Muscle layer of colon (tissue), 2 donors: Measurements from ENCODE around the gene GLIPR2.
A peak's percentile ranks its signal among the peaks of the same experiment; 100 is the strongest.

Experiments
- H3K27ac ChIP-seq: one replicate; pipeline ENCODE4 v1.7.0; 2013; ENCODE audit warnings: low read depth, mild to moderate bottlenecking, low read length, moderate library complexity
- H3K27me3 ChIP-seq, 2 donors: one replicate each; pipeline ENCODE4 v1.7.0; 2013; ENCODE audit warnings: low read length in 2 of 2, mild to moderate bottlenecking in 2 of 2; ENCODE audit not compliant: insufficient read depth in 2 of 2, control insufficient read depth in 1 of 2
- H3K36me3 ChIP-seq: one replicate; pipeline ENCODE4 v1.7.0; 2013; ENCODE audit warnings: mild to moderate bottlenecking, low read length; ENCODE audit not compliant: insufficient read depth
- H3K4me1 ChIP-seq: one replicate; pipeline ENCODE4 v1.7.0; 2013; ENCODE audit warnings: mild to moderate bottlenecking, low read length; ENCODE audit not compliant: insufficient read depth
- H3K4me3 ChIP-seq, 2 donors: one replicate each; pipeline ENCODE4 v1.7.0; 2013; ENCODE audit warnings: low read length in 2 of 2, low read depth in 1 of 2, mild to moderate bottlenecking in 1 of 2, moderate library complexity in 1 of 2
- H3K9ac ChIP-seq: one replicate; pipeline ENCODE4 v1.7.0; 2013; ENCODE audit warnings: low read length
- H3K9me3 ChIP-seq: one replicate; pipeline ENCODE4 v1.7.0; 2013; ENCODE audit warnings: mild to moderate bottlenecking, low read length
- donor health status: abdominal sarcoma.
- donor health status: Adenocarcinoma of cecum.

GLIPR2 gene

DNA sequence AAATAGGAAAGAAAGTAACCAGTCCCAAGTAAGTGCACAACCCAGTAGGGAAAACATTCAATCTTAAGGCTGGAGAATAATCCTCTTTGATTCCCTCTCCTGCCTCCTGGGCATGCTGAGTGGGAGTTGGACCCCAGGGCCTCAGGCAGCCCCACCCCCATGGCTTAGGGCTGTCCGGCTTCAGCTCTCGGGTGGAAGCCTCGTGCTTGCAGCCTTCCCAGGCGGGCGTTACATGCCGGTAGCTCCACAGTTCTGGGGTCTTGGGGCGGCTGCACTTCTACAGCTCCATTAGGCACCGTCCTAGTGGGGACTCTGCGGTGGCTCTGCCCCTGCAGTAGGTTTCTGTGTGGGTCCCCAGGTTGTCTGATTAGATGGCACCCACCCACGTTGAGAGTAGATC lies 10.1 kb downstream of the GLIPR2 start:
- Histone ChIP-seq H3K27ac (peak overlapping the region; percentile 87), H3K4me1 (peaks cover 85% of the 10 kb centered on the region), H3K36me3 (peaks cover 23% of the 10 kb centered on the region), H3K4me3 (no peak overlapping the region), H3K9me3 (no peaks in the 10 kb centered on the region), H3K27me3 (no peaks in the 10 kb centered on the region), H3K9ac (no peak overlapping the region)

DNA sequence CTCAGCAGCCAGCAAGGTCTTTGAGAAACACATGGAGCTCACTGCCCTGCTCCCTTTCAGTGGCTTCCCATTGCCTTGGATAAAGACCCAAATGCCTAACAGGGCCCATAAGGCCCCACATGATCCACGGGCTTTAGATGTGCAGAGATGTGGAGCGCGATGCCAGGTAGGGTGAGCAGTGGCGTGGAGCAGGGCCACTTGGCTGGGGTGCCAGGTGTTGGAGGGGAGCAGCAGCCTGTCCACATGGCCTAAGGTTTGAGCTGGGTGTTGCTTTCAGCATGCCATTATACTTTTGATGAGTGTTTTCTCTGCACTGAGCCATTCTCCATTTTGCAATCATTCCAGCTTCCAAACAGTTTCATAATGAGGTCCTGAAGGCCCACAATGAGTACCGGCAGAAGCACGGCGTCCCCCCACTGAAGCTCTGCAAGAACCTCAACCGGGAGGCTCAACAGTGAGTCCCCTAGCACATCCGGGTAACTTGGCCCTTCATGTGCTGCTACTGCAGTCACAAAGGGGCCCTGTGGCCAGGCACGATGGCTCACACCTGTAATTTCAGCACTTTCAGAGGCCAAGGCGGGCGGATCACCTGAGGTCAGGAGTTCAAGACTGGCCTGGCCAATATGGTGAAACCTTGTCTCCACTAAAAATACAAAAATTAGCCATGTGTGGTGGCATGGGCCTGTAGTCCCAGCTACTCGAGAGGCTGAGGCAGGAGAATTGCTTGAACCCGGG lies 11.1 kb downstream of the GLIPR2 start:
- Histone ChIP-seq H3K36me3 (peaks cover 29% of the 10 kb centered on the region), H3K27me3 (no peaks in the 10 kb centered on the region), H3K9me3 (no peaks in the 10 kb centered on the region), H3K4me1 (peaks cover 75% of the 10 kb centered on the region), H3K4me3 (no peak overlapping the region), H3K27ac (peak overlapping the region; percentile 87), H3K9ac (no peak overlapping the region)

DNA sequence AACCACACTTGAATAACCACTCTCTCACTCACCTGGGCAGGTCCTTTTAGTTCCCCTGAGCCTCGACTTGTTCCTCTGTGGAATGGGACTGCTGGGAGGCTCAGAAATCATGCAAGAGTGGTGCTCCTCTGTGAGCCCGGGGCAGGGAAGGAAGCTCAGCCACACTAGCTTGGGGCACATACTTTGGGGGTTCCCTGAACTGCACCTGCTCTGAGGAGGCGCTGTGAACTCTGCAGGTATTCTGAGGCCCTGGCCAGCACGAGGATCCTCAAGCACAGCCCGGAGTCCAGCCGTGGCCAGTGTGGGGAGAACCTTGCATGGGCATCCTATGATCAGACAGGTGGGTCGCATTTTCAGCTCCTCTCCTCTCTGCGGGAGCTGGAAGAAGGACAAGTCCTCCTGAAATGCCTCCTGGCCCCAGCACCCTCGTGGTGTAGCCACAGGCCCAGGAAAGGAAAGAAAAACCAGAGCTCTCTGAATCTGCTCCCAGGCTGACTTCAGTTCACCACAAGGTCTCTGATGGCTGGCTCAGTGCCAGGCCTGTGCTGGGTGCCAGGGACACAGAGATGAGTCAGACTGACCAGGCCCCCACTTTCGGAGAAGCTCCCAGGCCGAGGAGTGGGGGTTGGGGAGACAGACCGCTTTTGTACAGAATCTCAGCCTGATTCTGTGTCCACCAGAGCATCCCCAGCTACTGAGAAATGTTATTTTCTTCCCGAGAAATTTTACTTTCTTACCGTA lies 11.9 kb downstream of the GLIPR2 start:
- H3K4me3 ChIP-seq, result peak overlapping the region in 1 of 2 donors; percentile 47

DNA sequence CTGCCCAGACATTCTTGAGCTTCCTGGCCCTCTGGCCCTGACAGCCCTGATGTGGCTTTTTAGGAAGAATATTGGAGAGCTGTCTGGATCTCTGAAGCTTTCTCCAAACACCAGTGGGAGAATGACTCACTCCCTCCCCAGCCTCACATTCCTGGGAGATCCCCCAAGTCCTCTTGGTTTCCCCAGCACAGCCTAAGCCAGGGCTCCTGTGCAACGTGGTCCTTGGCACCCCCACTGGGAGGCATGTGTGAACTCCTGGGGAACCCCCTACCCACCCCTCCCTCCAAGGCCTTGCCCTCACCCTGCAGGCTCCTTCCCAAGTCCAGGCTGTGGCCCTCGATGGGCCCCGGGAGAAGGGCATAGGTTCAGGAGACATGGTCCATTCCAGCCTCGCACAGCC lies 12.7 kb downstream of the GLIPR2 start:
- peaks cover 66% of the 10 kb centered on the region for H3K4me1 ChIP-seq

More for the DNA sequence above, 11.9 kb downstream of the GLIPR2 start:
- Histone ChIP-seq H3K4me1 (peaks cover 72% of the 10 kb centered on the region), H3K27me3 (no peaks in the 10 kb centered on the region), H3K27ac (peak overlapping the region; percentile 87), H3K9me3 (no peaks in the 10 kb centered on the region), H3K36me3 (peaks cover 34% of the 10 kb centered on the region), H3K9ac (peak overlapping the region; percentile 44)

DNA sequence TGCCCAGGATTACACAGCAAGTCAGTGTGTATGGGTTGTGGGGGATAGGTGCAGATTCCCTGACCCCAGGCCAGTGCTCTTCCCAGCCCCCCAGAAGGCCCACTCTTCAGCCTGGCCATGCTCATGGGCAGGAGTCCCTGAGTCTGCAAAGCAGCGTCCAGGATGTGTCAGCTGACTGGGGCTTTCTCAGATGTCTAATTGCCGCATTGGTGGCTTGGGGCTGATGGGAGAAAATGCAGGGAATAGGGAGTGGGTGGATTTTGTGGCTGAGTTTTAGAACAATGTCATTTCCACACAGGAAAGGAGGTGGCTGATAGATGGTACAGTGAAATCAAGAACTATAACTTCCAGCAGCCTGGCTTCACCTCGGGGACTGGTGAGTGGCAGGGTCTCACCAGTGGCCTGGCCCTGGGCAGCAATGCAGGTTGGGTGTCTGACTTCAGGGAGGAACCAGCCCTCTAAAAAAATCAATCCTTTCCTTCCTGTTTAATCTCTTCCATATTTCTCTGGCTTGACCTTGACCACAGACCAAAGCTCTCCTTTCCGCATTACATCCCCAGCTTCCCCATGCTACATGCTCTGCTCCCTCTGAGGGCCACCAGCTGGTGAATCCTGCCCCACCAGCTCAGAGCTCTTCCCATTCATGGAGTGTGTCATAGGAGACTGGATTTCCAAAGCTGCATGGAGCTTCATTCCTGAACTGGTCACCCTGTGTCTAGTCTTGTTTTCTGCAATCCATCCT lies 14.2 kb downstream of the GLIPR2 start:
- Histone ChIP-seq H3K9me3 (no peaks in the 10 kb centered on the region), H3K4me3 (no peak overlapping the region), H3K27ac (peak overlapping the region; percentile 52), H3K36me3 (peaks cover 29% of the 10 kb centered on the region), H3K4me1 (peaks cover 65% of the 10 kb centered on the region), H3K27me3 (no peaks in the 10 kb centered on the region), H3K9ac (no peak overlapping the region)

More for the DNA sequence above, 12.7 kb downstream of the GLIPR2 start:
- Histone ChIP-seq H3K27me3 (no peaks in the 10 kb centered on the region), H3K4me3 (no peak overlapping the region), H3K9me3 (no peaks in the 10 kb centered on the region), H3K36me3 (peaks cover 35% of the 10 kb centered on the region), H3K27ac (peak overlapping the region; percentile 87), H3K9ac (peak overlapping the region; percentile 23)

DNA sequence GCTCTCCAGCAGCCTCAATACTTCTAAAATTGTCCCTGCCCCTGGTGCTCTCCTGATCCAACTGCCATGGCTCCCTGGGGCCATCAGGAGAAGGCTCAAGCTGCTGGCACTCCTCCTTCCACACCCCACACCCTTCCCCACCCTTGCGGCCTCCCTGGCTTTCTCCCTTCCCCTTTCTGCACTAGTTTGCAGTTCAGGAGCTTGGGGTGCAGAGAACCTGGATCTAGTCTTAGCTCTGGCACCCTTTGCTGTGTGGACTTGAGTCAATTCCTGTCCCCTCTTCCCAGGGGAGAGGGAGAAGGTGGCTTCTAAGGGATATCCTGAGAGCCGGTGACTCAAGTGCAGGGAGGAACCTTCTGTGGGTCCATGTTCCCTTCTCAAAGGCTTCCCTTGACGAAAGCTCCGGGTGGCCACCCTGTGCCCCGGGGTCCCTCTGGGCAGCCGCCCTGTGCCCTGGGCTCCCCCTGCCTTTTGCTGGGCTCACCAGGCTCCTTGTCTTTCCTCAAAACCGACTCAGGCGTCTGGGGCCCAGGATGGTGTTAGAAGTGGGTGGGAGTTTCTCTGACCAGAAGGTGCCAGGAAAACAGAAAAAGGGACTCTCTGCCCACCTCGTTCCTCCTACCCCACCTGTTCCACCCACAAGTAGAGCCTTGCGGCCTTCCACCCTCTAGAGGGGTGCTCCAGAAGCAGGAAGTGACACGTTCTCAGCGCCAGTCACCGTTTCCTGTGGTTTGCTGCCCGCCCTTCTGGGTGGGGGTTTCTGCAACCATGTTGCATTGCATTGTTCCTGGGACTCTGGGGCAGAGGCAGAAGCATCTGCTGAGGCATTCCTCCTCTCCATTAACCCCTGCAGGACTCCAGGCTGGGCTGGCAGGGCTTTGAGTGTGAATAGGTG lies 15.0 kb downstream of the GLIPR2 start:
- H3K4me3 ChIP-seq, result no peak overlapping the region
- H3K27me3 ChIP-seq, result no peaks in the 10 kb centered on the region
- no peaks in the 10 kb centered on the region for H3K9me3 ChIP-seq
- H3K27ac ChIP-seq, result peak overlapping the region; percentile 7
- peaks cover 65% of the 10 kb centered on the region for H3K4me1 ChIP-seq
- H3K36me3 ChIP-seq, result peaks cover 29% of the 10 kb centered on the region
- no peak overlapping the region for H3K9ac ChIP-seq

DNA sequence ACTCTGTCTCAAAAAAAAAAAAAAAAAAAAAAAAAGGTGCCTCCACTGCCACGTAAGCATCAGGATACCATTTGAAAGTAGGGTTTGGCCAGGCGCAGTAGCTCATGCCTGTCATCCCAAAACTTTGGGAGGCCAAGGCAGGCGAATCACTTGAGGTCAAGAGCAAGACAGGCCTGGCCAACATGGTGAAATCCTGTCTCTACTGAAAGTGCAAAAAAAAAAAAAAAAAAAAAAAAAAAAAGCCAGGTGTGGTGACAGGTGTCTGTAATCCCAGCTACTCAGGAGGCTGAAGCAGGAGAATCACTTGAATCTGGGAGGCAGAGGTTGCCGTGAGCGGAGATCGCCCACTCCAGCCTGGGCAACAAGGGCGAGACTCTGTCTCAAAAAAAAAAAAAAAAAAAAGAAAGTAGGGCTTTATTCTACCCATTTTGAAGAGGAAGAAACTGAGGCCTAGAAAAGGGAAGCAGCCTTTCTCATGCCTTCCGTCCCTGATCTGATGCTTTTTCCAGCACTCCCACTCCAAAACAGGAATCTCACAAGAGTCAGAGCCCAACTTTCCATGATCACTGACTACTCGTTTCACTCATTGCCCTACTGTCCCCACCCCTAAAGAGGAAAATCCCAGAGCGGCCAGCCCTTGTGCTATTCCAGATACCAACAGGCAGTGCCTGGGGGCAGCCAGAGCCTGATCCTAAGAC lies 16.4 kb downstream of the GLIPR2 start:
- H3K4me3 ChIP-seq, result no peak overlapping the region
- H3K36me3 ChIP-seq, result peaks cover 29% of the 10 kb centered on the region
- no peak overlapping the region for H3K9ac ChIP-seq
- H3K27ac ChIP-seq, result no peak overlapping the region
- H3K9me3 ChIP-seq, result no peaks in the 10 kb centered on the region
- no peaks in the 10 kb centered on the region for H3K27me3 ChIP-seq
- H3K4me1 ChIP-seq, result peaks cover 55% of the 10 kb centered on the region

DNA sequence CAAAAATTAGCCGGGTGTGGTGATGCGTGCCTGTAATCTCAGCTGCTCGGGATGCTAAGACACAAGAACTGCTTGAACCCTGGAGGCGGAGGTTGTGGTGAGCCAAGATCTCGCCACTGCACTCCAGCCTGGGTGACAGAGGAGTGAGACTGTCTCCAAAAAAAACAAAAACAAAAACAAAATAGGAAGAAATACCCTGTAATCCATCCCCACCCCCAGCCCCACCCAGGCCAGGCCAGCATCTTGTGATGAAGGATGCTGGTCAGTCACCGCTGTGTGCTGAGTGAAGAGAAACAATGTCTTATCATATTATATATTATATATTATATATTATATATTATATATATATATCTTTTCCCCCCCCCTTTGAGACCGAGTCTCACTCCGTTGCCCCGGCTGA lies 17.2 kb downstream of the GLIPR2 start:
- Histone ChIP-seq H3K27me3 (no peaks in the 10 kb centered on the region), H3K4me1 (peaks cover 55% of the 10 kb centered on the region), H3K4me3 (no peak overlapping the region), H3K9me3 (no peaks in the 10 kb centered on the region), H3K36me3 (peaks cover 29% of the 10 kb centered on the region), H3K27ac (peak overlapping the region; percentile 97), H3K9ac (no peak overlapping the region)

DNA sequence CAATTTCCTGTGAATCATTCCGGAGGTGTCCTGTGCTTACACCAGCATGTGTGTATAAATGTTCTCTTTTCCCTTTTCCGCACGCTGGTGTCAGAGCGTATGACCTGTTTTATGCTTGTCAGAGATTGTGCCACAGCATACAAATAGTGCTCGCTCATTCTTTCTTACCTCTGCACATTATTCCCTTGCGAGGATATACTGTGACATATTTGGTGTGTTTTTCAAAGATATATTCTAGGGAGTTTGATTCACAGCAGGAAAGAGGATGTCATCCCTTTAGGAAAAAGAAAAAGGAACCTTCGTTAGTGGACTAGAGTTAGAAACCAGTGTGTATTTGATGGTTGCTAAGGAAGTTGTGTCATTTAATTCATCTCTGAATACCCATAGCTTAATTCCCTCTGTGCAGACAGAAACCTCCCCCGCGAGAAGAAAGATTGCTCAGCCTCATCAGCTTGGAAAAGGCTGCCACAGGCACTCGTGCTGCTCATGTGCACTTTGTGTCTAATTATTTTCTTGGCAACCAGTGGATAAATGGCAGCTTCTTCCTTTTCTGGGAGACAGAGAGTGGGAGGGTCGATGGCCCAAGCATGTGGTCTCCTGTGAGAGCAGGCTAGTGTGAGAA lies 17.9 kb downstream of the GLIPR2 start:
- H3K9ac ChIP-seq, result peak overlapping the region; percentile 6
- peaks cover 55% of the 10 kb centered on the region for H3K4me1 ChIP-seq
- H3K4me3 ChIP-seq, result no peak overlapping the region

DNA sequence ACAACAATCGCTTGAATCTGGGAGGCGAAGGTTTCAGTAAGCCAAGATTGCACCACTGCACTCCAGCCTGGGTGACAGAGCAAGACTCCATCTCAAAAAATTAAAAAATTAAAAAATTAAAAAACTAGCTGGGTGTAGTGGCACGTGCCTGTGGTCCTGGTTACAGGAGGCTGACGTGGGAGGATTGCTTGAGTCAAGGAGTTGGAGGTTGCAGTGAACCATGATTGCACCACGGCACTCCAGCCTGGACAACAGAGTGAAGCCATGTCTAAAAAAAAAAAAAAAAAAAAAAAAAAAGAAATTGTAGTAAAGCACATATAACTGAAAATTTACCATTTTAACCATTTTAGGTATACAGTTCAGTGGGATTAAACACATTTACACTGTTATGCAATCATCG lies 19.6 kb downstream of the GLIPR2 start:
- Histone ChIP-seq H3K27me3 (no peaks in the 10 kb centered on the region), H3K4me1 (peaks cover 41% of the 10 kb centered on the region), H3K27ac (no peak overlapping the region)

More for the DNA sequence above, 17.9 kb downstream of the GLIPR2 start:
- H3K36me3 ChIP-seq, result peaks cover 29% of the 10 kb centered on the region
- H3K27ac ChIP-seq, result peak overlapping the region; percentile 97
- no peaks in the 10 kb centered on the region for H3K27me3 ChIP-seq
- H3K9me3 ChIP-seq, result no peaks in the 10 kb centered on the region

More for the DNA sequence above, 19.6 kb downstream of the GLIPR2 start:
- Histone ChIP-seq H3K9me3 (no peaks in the 10 kb centered on the region), H3K36me3 (peaks cover 18% of the 10 kb centered on the region), H3K4me3 (no peak overlapping the region), H3K9ac (no peak overlapping the region)
